Naive thymus-derived CD4-positive, alpha-beta T cell (primary cell): ENCODE data around the gene PLCB3. TPM values are rescaled to one million over a fixed set of nuclear protein-coding genes. Genes with fewer than 3 reads are reported as not detected.

Experiments used
- ATAC-seq: fragments of 150-1000 bp; cut with Tn5 transposase; 2 replicates; pipeline ENCODE4 v1.10.0; 2021; ENCODE audit warnings: mild to moderate bottlenecking, moderate library complexity
- CTCF ChIA-PET: fragments of 350-600 bp; sonication (Branson Sonifier 250); formaldehyde crosslinking; loops from one replicate; lab custom pipeline; 2021; ENCODE audit warnings: antibody characterized with exemption; lab: Charles Lee
- POLR2A ChIA-PET: fragments of 350-600 bp; sonication (Branson Sonifier 250); formaldehyde crosslinking; loops from one replicate; lab custom pipeline; 2021; ENCODE audit warnings: antibody characterized with exemption, inconsistent platforms; lab: Charles Lee
- DNase-seq, 9 donors: peaks; one replicate each; pipeline versions ENCODE4 v3.0.0 to v3.0.0-alpha.2; 2020 to 2022; ENCODE audit warnings: mixed read lengths in 1 of 9
- H3K27ac ChIP-seq: one replicate; pipeline ENCODE4 v1.7.0; 2013; ENCODE audit warnings: mild to moderate bottlenecking, low read depth, low read length, moderate library complexity
- H3K27me3 ChIP-seq, 2 donors: one replicate each; pipeline ENCODE4 v1.7.0; 2013; ENCODE audit warnings: low read length in 2 of 2, mild to moderate bottlenecking in 2 of 2, moderate library complexity in 2 of 2; ENCODE audit not compliant: control insufficient read depth in 2 of 2, insufficient read depth in 2 of 2
- H3K36me3 ChIP-seq, 3 experiments: 1 replicate in 2 of 3; 2 replicates in 1 of 3; pipeline ENCODE4 v1.7.0; 2013; ENCODE audit warnings: low read length in 3 of 3, mild to moderate bottlenecking in 3 of 3, moderate library complexity in 1 of 3; ENCODE audit not compliant: insufficient read depth in 3 of 3, control insufficient read depth in 2 of 3
- H3K4me1 ChIP-seq, 2 donors: one replicate each; pipeline ENCODE4 v1.7.0; 2013; ENCODE audit warnings: low read length in 2 of 2, mild to moderate bottlenecking in 2 of 2, moderate library complexity in 1 of 2; ENCODE audit not compliant: control insufficient read depth in 2 of 2, insufficient read depth in 2 of 2
- H3K4me3 ChIP-seq: 2 replicates; pipeline ENCODE4 v1.7.0; 2013; ENCODE audit warnings: mild to moderate bottlenecking, low read length
- H3K9me3 ChIP-seq, 3 experiments: 1 replicate in 2 of 3; 2 replicates in 1 of 3; pipeline ENCODE4 v1.7.0; 2013; ENCODE audit warnings: low read length in 3 of 3; ENCODE audit not compliant: control insufficient read depth in 2 of 3
- H3K27ac Mint-ChIP-seq, 9 donors: one replicate each; pipeline ENCODE4 v1.8.0; 2020 to 2022; ENCODE audit warnings: mixed read lengths in 9 of 9, mild to moderate bottlenecking in 8 of 9, moderate library complexity in 5 of 9, inconsistent platforms in 2 of 9
- H3K27me3 Mint-ChIP-seq, 5 donors: one replicate each; pipeline ENCODE4 v1.8.0; 2021 to 2022; ENCODE audit warnings: mixed read lengths in 5 of 5, mild to moderate bottlenecking in 1 of 5
- H3K36me3 Mint-ChIP-seq, 5 donors: one replicate each; pipeline ENCODE4 v1.8.0; 2020 to 2022; ENCODE audit warnings: mixed read lengths in 5 of 5, mild to moderate bottlenecking in 3 of 5, inconsistent platforms in 1 of 5
- H3K4me1 Mint-ChIP-seq, 7 donors: one replicate each; pipeline ENCODE4 v1.8.0; 2020 to 2022; ENCODE audit warnings: mixed read lengths in 7 of 7, mild to moderate bottlenecking in 3 of 7, inconsistent platforms in 1 of 7
- H3K4me3 Mint-ChIP-seq, 10 donors: one replicate each; pipeline ENCODE4 v1.8.0; 2020 to 2022; ENCODE audit warnings: mild to moderate bottlenecking in 10 of 10, mixed read lengths in 10 of 10, moderate library complexity in 6 of 10, inconsistent platforms in 2 of 10
- H3K9me3 Mint-ChIP-seq, 11 donors: one replicate each; pipeline ENCODE4 v1.8.0; 2020 to 2022; ENCODE audit warnings: mixed read lengths in 11 of 11, mild to moderate bottlenecking in 4 of 11, inconsistent platforms in 1 of 11, moderate library complexity in 1 of 11
- intact Hi-C, 2 donors: fragments of 100-400 bp; cut with micrococcal nuclease; formaldehyde crosslinking; loops; one replicate each; pipeline ENCODE4 v1.15.1; 2023
- polyA plus RNA-seq, 2 donors: library from polyadenylated mRNA; unstranded; fragments of 300-500 nt; fragmentation: Illumina TruSeq; gene quantifications; one replicate each; pipeline ENCODE4 v1.2.3, GENCODE V29; 2021
- total RNA-seq, 6 experiments: library from RNA in 5 of 6; stranded (reverse) in 5 of 6; gene quantifications; 1 replicate in 5 of 6; 2 replicates in 1 of 6; pipeline ENCODE4 v1.2.3 and lab custom pipeline; 2021 to 2026

Gene PLCB3
- total and polyA plus RNA-seq, 7 experiments from 2014 or later = 0.19 to 12.1 (median 7.1) TPM

DNA sequence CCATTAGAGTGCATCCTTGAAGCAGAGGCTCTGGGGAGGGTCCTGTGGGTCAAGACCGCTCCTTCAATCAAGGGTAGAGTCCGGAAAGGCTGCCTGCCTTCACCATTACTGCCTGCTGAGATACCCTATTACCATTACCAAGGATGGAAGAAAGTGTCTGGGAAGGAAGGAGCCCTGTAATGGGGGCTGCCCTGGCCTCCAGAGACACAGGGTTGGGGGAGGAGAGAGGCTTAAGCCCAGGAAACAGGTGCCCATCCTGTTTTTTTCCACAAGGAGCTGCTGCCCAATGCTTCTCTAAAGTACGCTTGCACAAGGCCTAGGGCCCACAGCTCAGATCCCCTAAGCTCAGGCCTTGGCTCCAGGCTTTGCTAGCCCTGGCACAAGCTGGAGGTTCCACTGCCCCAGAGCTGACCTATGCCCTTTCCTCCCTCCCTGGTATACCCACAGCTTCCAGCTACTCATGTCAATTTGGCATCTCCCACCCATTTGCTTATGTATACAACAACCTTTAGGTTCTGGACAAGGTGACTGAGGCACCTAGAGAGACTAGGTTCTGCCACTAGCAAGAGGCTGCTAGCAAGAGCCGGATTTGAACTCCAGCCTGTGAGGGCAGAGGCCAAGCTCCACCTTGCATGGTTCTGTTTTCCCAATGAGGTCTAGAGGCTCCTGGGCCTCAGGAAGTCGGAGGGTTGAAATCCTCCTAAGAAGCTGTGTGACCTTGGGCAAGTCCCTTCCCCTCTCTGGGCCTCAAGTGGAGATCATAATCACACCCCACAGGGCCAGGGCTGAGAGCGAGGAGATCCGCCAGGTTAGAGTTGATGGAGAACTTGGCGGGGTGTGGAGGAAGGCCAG lies 1.5 kb upstream of the PLCB3 start:
- Histone ChIP-seq H3K36me3 (no peaks in the 10 kb centered on the region), H3K27me3 (no peaks in the 10 kb centered on the region), H3K4me1 (peaks cover 20 to 25% of the 10 kb centered on the region in 2 donors), H3K4me3 (no peak overlapping the region), H3K9me3 (no peaks in the 10 kb centered on the region), H3K27ac (no peak overlapping the region)
- DNase-seq = no peak
- H3K4me1 Mint-ChIP-seq = peaks cover 7 to 48% (median 19%) of the 10 kb centered on the region in 7 donors
- H3K27ac Mint-ChIP-seq = peak overlapping the region in 5 of 9 donors; percentile 8 to 73 (median 27)
- peak overlapping the region in 9 of 10 donors; percentile 49 to 80 (median 57) for H3K4me3 Mint-ChIP-seq
- intact Hi-C loops = loop anchor here in 1 of 2 donors (1.0 kb wide), 1 partner anchor 8 kb away; the partner anchor contains the start of gene FKBP2
- ATAC-seq = no peak
- H3K36me3 Mint-ChIP-seq = no peaks in the 10 kb centered on the region
- peaks cover 0 to 2% (median 0%) of the 10 kb centered on the region in 11 donors for H3K9me3 Mint-ChIP-seq
- CTCF ChIA-PET = interaction anchor here (0.9 to 3.7 kb wide), 9 partner anchors 8 to 68 kb away, joined by 3 to 31 read pairs (median 3); partner anchors contain the start of genes FERMT3, FKBP2, PRDX5 and TRMT112
- POLR2A ChIA-PET = interaction anchor here (0.7 to 12.3 kb wide), 10 partner anchors 7 to 1609 kb away, joined by 3 to 154 read pairs (median 5); partner anchors contain the start of genes FKBP2, NUDT22 and TRPT1
- peaks cover 0 to 3% (median 0%) of the 10 kb centered on the region in 5 donors for H3K27me3 Mint-ChIP-seq

GRCh38 chr11:64250415-64251015 lies 815 bp upstream of the PLCB3 start:
- Histone ChIP-seq H3K9me3 (no peaks in the 10 kb centered on the region), H3K36me3 (no peaks in the 10 kb centered on the region), H3K4me3 (peak overlapping the region; percentile 63), H3K27me3 (no peaks in the 10 kb centered on the region), H3K27ac (peak overlapping the region; percentile 53), H3K4me1 (peaks cover 16 to 18% of the 10 kb centered on the region in 2 donors)
- intact Hi-C loops = loop anchor here (1.0 kb wide), 5 partner anchors 9 to 51 kb away; partner anchors contain the start of genes FKBP2 (in 2 of the 2) and GPR137 (in 1 of the 2)
- Mint-ChIP-seq H3K4me1 (peaks cover 7 to 46% (median 19%) of the 10 kb centered on the region in 7 donors), H3K27ac (peak overlapping the region in 1 of 9 donors; percentile 73), H3K4me3 (peak overlapping the region; percentile 45 to 91 (median 86)), H3K36me3 (no peaks in the 10 kb centered on the region), H3K9me3 (peaks cover 0 to 2% (median 0%) of the 10 kb centered on the region in 11 donors), H3K27me3 (peaks cover 0 to 3% (median 0%) of the 10 kb centered on the region in 5 donors)
- ATAC-seq (no peak), DNase-seq (no peak)
- ChIA-PET CTCF (interaction anchor here (0.9 to 3.7 kb wide), 8 partner anchors 9 to 51 kb away, joined by 3 to 31 read pairs (median 6); partner anchors contain the start of genes FERMT3 and FKBP2), POLR2A (interaction anchor here (0.7 to 12.3 kb wide), 10 partner anchors 7 to 1608 kb away, joined by 3 to 154 read pairs (median 7); partner anchors contain the start of genes FERMT3, FKBP2, NUDT22 and TRPT1)

GRCh38 chr11:64251753-64252002 lies 348 bp downstream of the PLCB3 start:
- CTCF ChIA-PET = interaction anchor here (0.6 to 3.7 kb wide), 6 partner anchors 10 to 317 kb away, joined by 3 to 31 read pairs (median 8); partner anchors contain the start of genes FERMT3 and FKBP2
- peak in 1 of 9 donors; percentile 22 for DNase-seq
- intact Hi-C loops = loop anchor here (1.0 kb wide), 5 partner anchors 10 to 50 kb away; partner anchors contain the start of genes FKBP2 (in 1 of the 2) and GPR137 (in 1 of the 2)
- POLR2A ChIA-PET = interaction anchor here (0.7 to 12.3 kb wide), 9 partner anchors 8 to 886 kb away, joined by 3 to 154 read pairs (median 4); partner anchors contain the start of genes BAD, FERMT3, GPR137 and NUDT22
- Mint-ChIP-seq H3K4me3 (peak overlapping the region; percentile 81 to 96 (median 86)), H3K27ac (peak overlapping the region in 4 of 9 donors; percentile 71 to 84 (median 74)), H3K9me3 (peaks cover 0 to 2% (median 0%) of the 10 kb centered on the region in 11 donors), H3K4me1 (peaks cover 7 to 41% (median 14%) of the 10 kb centered on the region in 7 donors), H3K36me3 (no peaks in the 10 kb centered on the region), H3K27me3 (peaks cover 0 to 3% (median 0%) of the 10 kb centered on the region in 5 donors)
- Histone ChIP-seq H3K4me1 (peaks cover 13 to 16% of the 10 kb centered on the region in 2 donors), H3K9me3 (no peaks in the 10 kb centered on the region), H3K27ac (peak overlapping the region; percentile 59), H3K4me3 (peak overlapping the region; percentile 69), H3K27me3 (no peaks in the 10 kb centered on the region), H3K36me3 (no peaks in the 10 kb centered on the region)
- ATAC-seq = peak; percentile 1

DNA sequence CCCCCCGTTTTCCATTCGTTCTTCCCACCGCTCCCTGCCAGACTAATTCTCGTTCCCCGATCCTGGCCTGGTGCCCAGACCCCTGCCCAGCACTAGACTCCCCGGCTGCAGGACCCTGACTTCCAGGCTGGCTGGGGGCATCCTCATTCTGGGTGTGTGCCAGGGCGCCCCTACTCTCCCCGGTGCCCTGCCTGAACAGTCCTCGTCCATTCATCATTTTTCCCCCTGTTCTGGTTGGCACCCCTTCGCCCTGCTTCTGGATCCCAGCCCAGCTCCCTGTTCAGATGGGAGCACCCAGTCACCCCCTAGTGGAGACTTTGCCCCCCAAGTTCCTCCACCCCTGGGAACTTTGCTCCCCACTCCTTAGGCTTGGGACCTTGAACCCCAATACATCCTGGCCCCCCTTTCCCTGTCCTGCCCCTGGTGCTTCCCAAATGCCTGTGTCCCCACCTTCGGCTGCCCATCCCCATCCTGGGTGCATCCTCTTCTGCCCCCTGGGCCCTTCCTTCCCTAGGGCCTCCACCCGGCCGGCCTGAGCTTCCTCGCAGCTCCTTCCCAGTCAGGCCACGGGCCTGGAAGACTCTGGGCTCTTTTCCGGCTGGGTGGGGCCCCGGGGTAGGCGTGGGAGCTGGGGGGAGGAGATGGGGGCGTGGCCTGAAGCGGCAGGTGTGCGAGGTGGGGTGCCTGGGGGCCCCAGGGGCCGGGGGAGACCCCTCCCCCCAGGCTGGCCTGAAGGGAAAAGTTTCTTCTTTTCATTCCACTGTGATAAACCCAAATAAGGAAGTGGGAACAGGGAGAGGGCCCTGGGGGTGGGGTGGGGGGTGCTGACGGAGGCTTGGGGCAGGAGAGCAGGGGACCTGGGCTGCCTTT lies 908 bp downstream of the PLCB3 start:
- Mint-ChIP-seq H3K4me1 (peaks cover 7 to 41% (median 14%) of the 10 kb centered on the region in 7 donors), H3K36me3 (no peaks in the 10 kb centered on the region), H3K27ac (peak overlapping the region in 7 of 9 donors; percentile 19 to 84 (median 71)), H3K9me3 (peaks cover 0 to 2% (median 0%) of the 10 kb centered on the region in 11 donors), H3K27me3 (peaks cover 0 to 3% (median 0%) of the 10 kb centered on the region in 5 donors), H3K4me3 (peak overlapping the region; percentile 81 to 96 (median 86))
- H3K4me1 ChIP-seq = peaks cover 9 to 12% of the 10 kb centered on the region in 2 donors
- DNase-seq (peak in 1 of 9 donors; percentile 47), ATAC-seq (no peak)
- ChIA-PET POLR2A (interaction anchor here (0.5 to 12.3 kb wide), 10 partner anchors 8 to 886 kb away, joined by 3 to 154 read pairs (median 4); partner anchors contain the start of genes BAD, FERMT3, GPR137 and NUDT22), CTCF (interaction anchor here (0.5 to 3.7 kb wide), 7 partner anchors 11 to 318 kb away, joined by 3 to 31 read pairs (median 8); partner anchors contain the start of genes FERMT3 and FKBP2)
- H3K27ac ChIP-seq = peak overlapping the region; percentile 59
- no peaks in the 10 kb centered on the region for H3K9me3 ChIP-seq
- H3K4me3 ChIP-seq = peak overlapping the region; percentile 69
- H3K36me3 ChIP-seq = no peaks in the 10 kb centered on the region
- H3K27me3 ChIP-seq = no peaks in the 10 kb centered on the region
- intact Hi-C loops = no loop called here

- Mint-ChIP-seq H3K4me1 (peaks cover 2 to 37% (median 12%) of the 10 kb centered on the region in 7 donors), H3K27ac (no peak overlapping the region), H3K27me3 (peaks cover 0 to 3% (median 0%) of the 10 kb centered on the region in 5 donors), H3K36me3 (no peaks in the 10 kb centered on the region), H3K9me3 (peaks cover 0 to 2% (median 0%) of the 10 kb centered on the region in 11 donors), H3K4me3 (peak overlapping the region in 6 of 10 donors; percentile 14 to 91 (median 33))
- POLR2A ChIA-PET = interaction anchor here (12.3 kb wide), 1 partner anchor 16 kb away, joined by 154 read pairs; no protein-coding TSS in a partner anchor
- H3K4me1 ChIP-seq = peaks cover 9 to 12% of the 10 kb centered on the region in 2 donors
- no peaks in the 10 kb centered on the region for H3K9me3 ChIP-seq
- H3K27me3 ChIP-seq = no peaks in the 10 kb centered on the region
- no peak for ATAC-seq
- H3K27ac ChIP-seq = no peak overlapping the region
- no peak overlapping the region for H3K4me3 ChIP-seq
- no peak for DNase-seq
- intact Hi-C loops = no loop called here
- CTCF ChIA-PET = interaction anchor here (3.7 kb wide), 1 partner anchor 47 kb away, joined by 31 read pairs; the partner anchor contains the start of gene FERMT3
- H3K36me3 ChIP-seq = no peaks in the 10 kb centered on the region
Observed at GRCh38 chr11:64253043-64253442, 1.7 kb downstream of the PLCB3 start.
